Endothelial cell of umbilical vein (primary cell): ENCODE results near the gene PCBD2. TPM values are rescaled to one million over a fixed set of nuclear protein-coding genes. Genes with fewer than 3 reads are reported as not detected.
A peak's percentile ranks its signal among the peaks of the same experiment; 100 is the strongest.

ENCODE experiments used
- BruUV-seq: library from RNA; stranded (reverse); fragments of 400-500 nt; replicated peaks from 2 replicates; lab custom pipeline; 2021; lab: Mats Ljungman, UMichigan
- CTCF ChIA-PET: fragments of 300-600, 350-600 bp; sonication (Branson Sonifier 250); formaldehyde crosslinking; loops from one replicate; lab custom pipeline; 2021; ENCODE audit warnings: antibody characterized with exemption, inconsistent platforms; lab: Charles Lee
- POLR2A ChIA-PET: fragments of 300-600, 350-600 bp; sonication (Branson Sonifier 250); formaldehyde crosslinking; loops from one replicate; lab custom pipeline; 2021; ENCODE audit warnings: antibody characterized with exemption, inconsistent platforms; lab: Charles Lee
- DNase-seq: peaks from one replicate; pipeline ENCODE4 v3.0.0-alpha.2; 2011; ENCODE audit warnings: low read depth, low spot score
- FAIRE-seq: peaks from 2 replicates; lab custom pipeline; 2011; peaks lifted over from hg19 to GRCh38; lab: Jason Lieb, UNC
- H2AFZ ChIP-seq: 2 replicates; pipeline ENCODE4 v1.6.0; 2012; ENCODE audit warnings: low read depth, low read length, control low read depth, inconsistent platforms
- H3K27ac ChIP-seq: 2 replicates; pipeline ENCODE4 v1.5.1; 2011; ENCODE audit warnings: low read depth, mild to moderate bottlenecking, control low read depth, low read length, moderate library complexity; ENCODE audit not compliant: insufficient read depth
- H3K27me3 ChIP-seq, 2 experiments: 2 replicates each; pipeline versions ENCODE4 v1.6.0 to v1.6.1; 2011; ENCODE audit warnings: low read length in 2 of 2, mixed read lengths in 1 of 2; ENCODE audit not compliant: control insufficient read depth in 2 of 2, insufficient read depth in 2 of 2
- H3K36me3 ChIP-seq, 2 experiments: 2 replicates in 1 of 2; 3 replicates in 1 of 2; pipeline ENCODE4 v1.5.1; 2011; ENCODE audit warnings: low read length in 2 of 2, mild to moderate bottlenecking in 1 of 2, moderate library complexity in 1 of 2; ENCODE audit not compliant: control insufficient read depth in 2 of 2, insufficient read depth in 2 of 2; ENCODE audit errors: extremely low read depth in 1 of 2
- H3K4me1 ChIP-seq: 3 replicates; pipeline ENCODE4 v1.5.1; 2011; ENCODE audit warnings: mild to moderate bottlenecking, low read length; ENCODE audit not compliant: control insufficient read depth, insufficient read depth; ENCODE audit errors: extremely low read depth
- H3K4me2 ChIP-seq: 2 replicates; pipeline ENCODE4 v1.6.1; 2011; ENCODE audit warnings: low read length, control low read depth, mixed read lengths; ENCODE audit not compliant: insufficient read depth
- H3K4me3 ChIP-seq, 3 experiments: fragments of 200-600 bp in 1 of 3; sonication (generic), shearing (Covaris generic) in 1 of 3; replicated peaks in 1 of 3; 2 replicates each; pipeline ENCODE4 v1.5.1; 2011 to 2016; ENCODE audit warnings: control low read depth in 3 of 3, low read length in 3 of 3, mild to moderate bottlenecking in 2 of 3, inconsistent platforms in 1 of 3, low read depth in 1 of 3, moderate library complexity in 1 of 3; ENCODE audit not compliant: insufficient read depth in 1 of 3
- H3K79me2 ChIP-seq: 2 replicates; pipeline ENCODE4 v1.6.0; 2012; ENCODE audit warnings: low read length, inconsistent platforms; ENCODE audit not compliant: control insufficient read depth, insufficient read depth
- H3K9ac ChIP-seq: replicated peaks from 2 replicates; pipeline ENCODE3; 2011; ENCODE audit warnings: low read length, control low read depth; ENCODE audit not compliant: insufficient read depth; ENCODE audit errors: extremely low read depth
- H3K9me1 ChIP-seq: replicated peaks from 3 replicates; pipeline ENCODE4 v1.6.0; 2011; ENCODE audit warnings: mild to moderate bottlenecking, low read length; ENCODE audit not compliant: control insufficient read depth, insufficient read depth; ENCODE audit errors: extremely low read depth
- H3K9me3 ChIP-seq: replicated peaks from 2 replicates; pipeline ENCODE4 v1.5.1; 2012; ENCODE audit warnings: low read length, inconsistent platforms; ENCODE audit not compliant: control insufficient read depth, insufficient read depth
- H4K20me1 ChIP-seq: replicated peaks from 2 replicates; pipeline ENCODE3; 2011; ENCODE audit warnings: mild to moderate bottlenecking, low read length; ENCODE audit not compliant: control insufficient read depth, insufficient read depth; ENCODE audit errors: extremely low read depth
- CTCF ChIP-seq, 2 donors: IDR thresholded peaks; 1 replicate in 1 of 2; 2 replicates in 1 of 2; pipeline ENCODE4 v1.5.1; 2011; ENCODE audit warnings: low read length in 2 of 2, mild to moderate bottlenecking in 2 of 2, moderate library complexity in 2 of 2, control low read depth in 1 of 2, inconsistent platforms in 1 of 2, low read depth in 1 of 2; ENCODE audit not compliant: insufficient read depth in 1 of 2; ENCODE audit errors: extremely low read depth in 1 of 2
- EZH2 ChIP-seq: IDR thresholded peaks from 2 replicates; pipeline ENCODE4 v1.6.1; 2012; ENCODE audit warnings: borderline replicate concordance, low read depth, mild to moderate bottlenecking, moderate library complexity, low read length, inconsistent platforms; ENCODE audit not compliant: severe bottlenecking
- FOS ChIP-seq: IDR thresholded peaks from 2 replicates; pipeline ENCODE4 v1.6.1; 2011; ENCODE audit warnings: mild to moderate bottlenecking, low read length, moderate library complexity, borderline replicate concordance; ENCODE audit not compliant: insufficient read depth
- GATA2 ChIP-seq: IDR thresholded peaks from 2 replicates; pipeline ENCODE4 v1.7.0; 2011; ENCODE audit warnings: low read depth, mild to moderate bottlenecking, moderate library complexity, mixed read lengths, low read length; ENCODE audit not compliant: insufficient read length, insufficient read depth
- JUN ChIP-seq: IDR thresholded peaks from 2 replicates; pipeline ENCODE4 v1.6.1; 2011; ENCODE audit warnings: borderline replicate concordance, low read depth; ENCODE audit not compliant: insufficient read length, insufficient read depth
- MAX ChIP-seq: IDR thresholded peaks from 2 replicates; pipeline ENCODE4 v1.6.1; 2011; ENCODE audit not compliant: insufficient read depth, insufficient read length
- MYC ChIP-seq: IDR thresholded peaks from one replicate; pipeline ENCODE4 v1.6.1; 2011; ENCODE audit warnings: mild to moderate bottlenecking, low read depth, low read length
- POLR2A ChIP-seq: IDR thresholded peaks from 2 replicates; pipeline ENCODE4 v1.6.1; 2012; ENCODE audit warnings: low read depth, mild to moderate bottlenecking, control low read depth, low read length
- POLR2AphosphoS5 ChIP-seq: IDR thresholded peaks from 2 replicates; pipeline ENCODE4 v1.6.1; 2012; ENCODE audit warnings: low read depth, mild to moderate bottlenecking, control low read depth, low read length, moderate library complexity; ENCODE audit not compliant: insufficient read depth
- dilution Hi-C: fragments of 300-500 bp; cut with MboI; formaldehyde crosslinking; loops from one replicate; pipeline ENCODE4 v1.15.0; 2019; ENCODE audit warnings: low sequenced_read_pairs; ENCODE audit not compliant: extremely low pct_ligation_motif_present
- intact Hi-C: fragments of 100-400 bp; cut with micrococcal nuclease; formaldehyde crosslinking; loops from one replicate; pipeline ENCODE4 v1.10.0; 2022
- polyA plus RNA-seq, 4 experiments: library from polyadenylated mRNA; depleted of rRNA in 3 of 4; stranded (reverse) in 3 of 4; unstranded in 1 of 4; fragments of >200 nt; gene quantifications; 2 replicates each; pipeline versions ENCODE4 v1.2.1 to v1.2.3, GENCODE V29; 2011 to 2012; ENCODE audit warnings: missing spikeins in 1 of 4
- total RNA-seq: library from RNA; stranded (reverse); gene quantifications from 2 replicates; pipeline ENCODE4 v1.2.3, GENCODE V29; 2021

Gene PCBD2
- total and polyA plus RNA-seq, 2 donors (not counting 3 experiments of a cell fraction or from before 2014, with no cell fraction given): 4.0 to 10.7 TPM

GRCh38 chr5:134864707-134865106 lies 40.2 kb upstream of the PCBD2 start:
- no peak overlapping the region for H3K4me2 ChIP-seq
- H3K9ac ChIP-seq: no peak overlapping the region
- TF ChIP-seq POLR2AphosphoS5 (no peak), GATA2 (no peak), JUN (no peak), MAX (no peak)
- no peaks in the 10 kb centered on the region for H3K9me1 ChIP-seq
- no peaks in the 10 kb centered on the region for H3K4me1 ChIP-seq
- intact Hi-C loops (no loop called here), dilution Hi-C loops (no loop called here)
- ChIA-PET CTCF (no interaction called here), POLR2A (no interaction called here)
- H3K79me2 ChIP-seq: no peaks in the 10 kb centered on the region
- peaks cover 0 to 8% of the 10 kb centered on the region in 2 experiments for H3K36me3 ChIP-seq
- DNase-seq: no peak
- no peak for FAIRE-seq
- H4K20me1 ChIP-seq: no peaks in the 10 kb centered on the region
- no peak overlapping the region for H2AFZ ChIP-seq
- no TSS peak for BruUV-seq
- H3K27ac ChIP-seq: no peak overlapping the region
- H3K27me3 ChIP-seq: no peaks in the 10 kb centered on the region
- no peak overlapping the region for H3K4me3 ChIP-seq
- no peaks in the 10 kb centered on the region for H3K9me3 ChIP-seq

- dilution Hi-C loops: no loop called here
- FAIRE-seq (no peak), DNase-seq (no peak)
- Histone ChIP-seq H3K36me3 (peaks cover 0 to 4% of the 10 kb centered on the region in 2 experiments), H3K9me3 (no peaks in the 10 kb centered on the region), H3K9ac (no peak overlapping the region), H3K27me3 (no peaks in the 10 kb centered on the region), H3K79me2 (peaks cover 15% of the 10 kb centered on the region), H3K4me3 (no peak overlapping the region), H3K4me2 (no peak overlapping the region), H2AFZ (peak overlapping the region; percentile 95), H3K4me1 (peaks cover 3% of the 10 kb centered on the region), H4K20me1 (no peaks in the 10 kb centered on the region), H3K9me1 (no peaks in the 10 kb centered on the region), H3K27ac (no peak overlapping the region)
- TF ChIP-seq FOS: no peak
- TF ChIP-seq JUN: no peak
- no peak for TF ChIP-seq CTCF (IDR thresholded peaks at IDR 0.05; ENCODE audit: extremely low read depth in 1 of 2, insufficient read depth in 1 of 2, low read depth in 1 of 2, low read length in 2 of 2)
- TF ChIP-seq MYC: no peak
- no peak for TF ChIP-seq MAX
- no peak for TF ChIP-seq GATA2
- TF ChIP-seq EZH2: no peak
- no peak for TF ChIP-seq POLR2A
- no peak for TF ChIP-seq POLR2AphosphoS5
- CTCF ChIA-PET: interaction anchor here (1.0 to 2.0 kb wide), 4 partner anchors 12 to 31 kb away, joined by 3 to 7 read pairs (median 5); partner anchors contain the start of genes C5orf24 and PCBD2
- BruUV-seq: no TSS peak
- intact Hi-C loops: no loop called here
- POLR2A ChIA-PET: interaction anchor here (1.4 kb wide), 1 partner anchor 28 kb away, joined by 4 read pairs; the partner anchor contains the start of gene C5orf24
Measured at GRCh38 chr5:134873494-134873893, 31.4 kb upstream of the PCBD2 start.
